Liver (tissue), 9 donors: ENCODE results near the gene GSTA2. TPM values are rescaled to one million over a fixed set of nuclear protein-coding genes. Genes with fewer than 3 reads are reported as not detected.

Source experiments
- DNase-seq: peaks from one replicate; pipeline ENCODE4 v3.0.0-alpha.2; 2017; ENCODE audit warnings: low spot score
- H3K27ac ChIP-seq, 2 donors: one replicate each; pipeline ENCODE4 v1.7.0; 2013; ENCODE audit warnings: inconsistent platforms in 2 of 2, low read length in 2 of 2, control low read depth in 1 of 2, low read depth in 1 of 2, mild to moderate bottlenecking in 1 of 2
- H3K27me3 ChIP-seq, 4 donors: one replicate each; pipeline versions ENCODE4 v1.6.1 to v1.7.0; 2013; ENCODE audit warnings: low read length in 3 of 4, inconsistent platforms in 1 of 4, mild to moderate bottlenecking in 1 of 4, moderate library complexity in 1 of 4; ENCODE audit not compliant: control insufficient read depth in 4 of 4, insufficient read depth in 4 of 4
- H3K36me3 ChIP-seq, 4 donors: one replicate each; pipeline versions ENCODE4 v1.6.1 to v1.7.0; 2013; ENCODE audit warnings: low read length in 3 of 4, mild to moderate bottlenecking in 3 of 4, low read depth in 1 of 4, moderate library complexity in 1 of 4; ENCODE audit not compliant: control insufficient read depth in 4 of 4, insufficient read depth in 3 of 4
- H3K4me1 ChIP-seq, 4 donors: one replicate each; pipeline versions ENCODE4 v1.6.1 to v1.7.0; 2013; ENCODE audit warnings: low read length in 3 of 4, mild to moderate bottlenecking in 3 of 4, moderate library complexity in 1 of 4; ENCODE audit not compliant: control insufficient read depth in 4 of 4, insufficient read depth in 4 of 4
- H3K4me3 ChIP-seq, 3 donors: one replicate each; pipeline versions ENCODE4 v1.6.1 to v1.7.0; 2013; ENCODE audit warnings: low read length in 3 of 3, control low read depth in 1 of 3, low read depth in 1 of 3, mild to moderate bottlenecking in 1 of 3
- H3K9ac ChIP-seq, 2 donors: one replicate each; pipeline ENCODE4 v1.7.0; 2013; ENCODE audit warnings: low read length in 2 of 2, mild to moderate bottlenecking in 2 of 2, moderate library complexity in 2 of 2, control low read depth in 1 of 2, low read depth in 1 of 2
- H3K9me3 ChIP-seq, 4 donors: one replicate each; pipeline versions ENCODE4 v1.6.1 to v1.7.0; 2013; ENCODE audit warnings: low read length in 3 of 4; ENCODE audit not compliant: control insufficient read depth in 4 of 4
- EGR1 ChIP-seq, 2 donors: IDR thresholded peaks; 2 replicates each; pipeline ENCODE4 v1.6.1; 2016 to 2018; ENCODE audit warnings: antibody characterized with exemption in 2 of 2, low read depth in 2 of 2
- FOXA2 ChIP-seq: IDR thresholded peaks from 2 replicates; pipeline ENCODE4 v1.6.1; 2016; ENCODE audit warnings: antibody characterized with exemption
- GABPA ChIP-seq, 2 donors: IDR thresholded peaks in 1 of 2; conservative IDR thresholded peaks in 1 of 2; 2 replicates each; pipeline ENCODE4 v1.6.1; 2016; ENCODE audit warnings: antibody characterized with exemption in 2 of 2, mild to moderate bottlenecking in 1 of 2, moderate library complexity in 1 of 2
- HNF4A ChIP-seq, 2 donors: conservative IDR thresholded peaks; 2 replicates each; pipeline ENCODE4 v1.6.1; 2016; ENCODE audit warnings: antibody characterized with exemption in 2 of 2, mild to moderate bottlenecking in 2 of 2
- JUND ChIP-seq, 2 donors: IDR thresholded peaks; 2 replicates each; pipeline ENCODE4 v1.6.1; 2016; ENCODE audit warnings: antibody characterized with exemption in 2 of 2
- RAD21 ChIP-seq, 2 donors: IDR thresholded peaks; 2 replicates each; pipeline ENCODE4 v1.6.1; 2016; ENCODE audit warnings: antibody characterized with exemption in 2 of 2, mild to moderate bottlenecking in 2 of 2
- RXRA ChIP-seq, 2 donors: IDR thresholded peaks; 2 replicates each; pipeline ENCODE4 v1.6.1; 2017 to 2018; ENCODE audit warnings: antibody characterized with exemption in 2 of 2, mild to moderate bottlenecking in 1 of 2
- TAF1 ChIP-seq: conservative IDR thresholded peaks from 2 replicates; pipeline ENCODE4 v1.6.1; 2016; ENCODE audit warnings: antibody characterized with exemption, mild to moderate bottlenecking
- YY1 ChIP-seq: IDR thresholded peaks from 2 replicates; pipeline ENCODE4 v1.6.1; 2016; ENCODE audit warnings: antibody characterized with exemption, mild to moderate bottlenecking
- WGBS: extraction: QIAGEN DNeasy Blood & Tissue Kit; methylation state at CpG from one replicate; pipeline ENCODE4 v1.1.7; 2013; 5-methylcytosine and 5-hydroxymethylcytosine counted together
- polyA plus RNA-seq, 2 donors: library from polyadenylated mRNA; stranded (reverse) in 1 of 2; unstranded in 1 of 2; fragments of 200-250 nt in 1 of 2; fragments of >200 nt in 1 of 2; fragmentation: Nextera tagmentation in 1 of 2; extraction: Ambion mirVana in 1 of 2; gene quantifications; one replicate each; pipeline versions ENCODE4 v1.2.1 to v1.2.3, GENCODE V29; 2013 to 2015
- total RNA-seq, 2 donors: library from RNA; depleted of rRNA; stranded (reverse); fragments of >200 nt; gene quantifications; one replicate each; pipeline ENCODE4 v1.2.3, GENCODE V29; 2014
- TF ChIP-seq, protein P1 (sequence below): IDR thresholded peaks from 2 replicates; pipeline ENCODE4 v1.6.1; 2016; ENCODE audit warnings: antibody characterized with exemption
- TF ChIP-seq, protein P2 (sequence below): fragments of 150-350 bp; IDR thresholded peaks from 2 replicates; pipeline ENCODE4 v1.5.1; 2017; ENCODE audit warnings: improper control_type of control experiment, low read depth, low read length; ENCODE audit not compliant: missing input control
- TF ChIP-seq, protein P3 (sequence below): IDR thresholded peaks from 2 replicates; pipeline ENCODE4 v1.6.1; 2016; ENCODE audit warnings: antibody characterized with exemption
- TF ChIP-seq, protein P4 (sequence below): IDR thresholded peaks from 2 replicates; pipeline ENCODE4 v1.6.1; 2016; ENCODE audit warnings: antibody characterized with exemption
- donor health status: healthy.
- donor health status: healthy.
- donor health status: healthy.
- donor health status: healthy.
- donor health status: healthy.

GSTA2 gene
- total and polyA plus RNA-seq, 4 donors, result 1.4 to 110 (median 2.1) TPM

DNA sequence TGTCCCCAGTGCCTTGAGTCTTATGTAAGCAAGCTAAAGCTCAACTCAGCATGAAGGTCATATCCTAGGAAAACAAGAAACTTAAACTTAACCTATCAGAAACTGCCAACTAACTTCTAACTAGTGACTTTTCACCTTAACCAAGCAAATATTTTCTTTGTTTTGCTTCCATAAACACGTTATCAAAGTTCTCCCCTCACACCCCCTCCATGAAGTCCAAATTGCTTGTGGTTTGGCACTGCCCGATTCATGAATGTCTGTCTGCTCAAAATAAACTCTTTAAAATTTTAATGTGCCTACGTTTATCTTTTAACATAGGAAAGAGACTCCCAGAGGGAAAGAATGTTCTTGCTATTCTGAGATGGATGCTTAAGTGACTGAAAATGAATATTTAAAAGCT lies 34.9 kb downstream of the GSTA2 start:
- WGBS, result 22% methylated on average over 3 of the region's 3 CpGs
- no peaks in the 10 kb centered on the region for H3K27me3 ChIP-seq
- H3K9me3 ChIP-seq, result no peaks in the 10 kb centered on the region
- peak in 1 of 2 donors; percentile 64 for TF ChIP-seq RXRA (IDR thresholded peaks at IDR 0.05)
- TF ChIP-seq HNF4A (conservative IDR thresholded peaks at IDR 0.05), result peak; percentile 19 to 64
- no peak for TF ChIP-seq FOXA2
- TF ChIP-seq, protein P1, sequence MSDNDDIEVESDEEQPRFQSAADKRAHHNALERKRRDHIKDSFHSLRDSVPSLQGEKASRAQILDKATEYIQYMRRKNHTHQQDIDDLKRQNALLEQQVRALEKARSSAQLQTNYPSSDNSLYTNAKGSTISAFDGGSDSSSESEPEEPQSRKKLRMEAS, result peak; percentile 6
- TF ChIP-seq, protein P2, sequence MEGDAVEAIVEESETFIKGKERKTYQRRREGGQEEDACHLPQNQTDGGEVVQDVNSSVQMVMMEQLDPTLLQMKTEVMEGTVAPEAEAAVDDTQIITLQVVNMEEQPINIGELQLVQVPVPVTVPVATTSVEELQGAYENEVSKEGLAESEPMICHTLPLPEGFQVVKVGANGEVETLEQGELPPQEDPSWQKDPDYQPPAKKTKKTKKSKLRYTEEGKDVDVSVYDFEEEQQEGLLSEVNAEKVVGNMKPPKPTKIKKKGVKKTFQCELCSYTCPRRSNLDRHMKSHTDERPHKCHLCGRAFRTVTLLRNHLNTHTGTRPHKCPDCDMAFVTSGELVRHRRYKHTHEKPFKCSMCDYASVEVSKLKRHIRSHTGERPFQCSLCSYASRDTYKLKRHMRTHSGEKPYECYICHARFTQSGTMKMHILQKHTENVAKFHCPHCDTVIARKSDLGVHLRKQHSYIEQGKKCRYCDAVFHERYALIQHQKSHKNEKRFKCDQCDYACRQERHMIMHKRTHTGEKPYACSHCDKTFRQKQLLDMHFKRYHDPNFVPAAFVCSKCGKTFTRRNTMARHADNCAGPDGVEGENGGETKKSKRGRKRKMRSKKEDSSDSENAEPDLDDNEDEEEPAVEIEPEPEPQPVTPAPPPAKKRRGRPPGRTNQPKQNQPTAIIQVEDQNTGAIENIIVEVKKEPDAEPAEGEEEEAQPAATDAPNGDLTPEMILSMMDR, result no peak
- peak; percentile 15 for TF ChIP-seq YY1
- TF ChIP-seq RAD21 (IDR thresholded peaks at IDR 0.05), result peak in 1 of 2 donors; percentile 6
- TF ChIP-seq, protein P3, sequence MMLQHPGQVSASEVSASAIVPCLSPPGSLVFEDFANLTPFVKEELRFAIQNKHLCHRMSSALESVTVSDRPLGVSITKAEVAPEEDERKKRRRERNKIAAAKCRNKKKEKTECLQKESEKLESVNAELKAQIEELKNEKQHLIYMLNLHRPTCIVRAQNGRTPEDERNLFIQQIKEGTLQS, result no peak
- no peak for TF ChIP-seq JUND (IDR thresholded peaks at IDR 0.05)
- peaks cover 23 to 66% (median 56%) of the 10 kb centered on the region in 4 donors for H3K4me1 ChIP-seq
- peak overlapping the region; percentile 27 to 44 for H3K27ac ChIP-seq
- H3K9ac ChIP-seq, result no peak overlapping the region
- H3K36me3 ChIP-seq, result no peaks in the 10 kb centered on the region
- DNase-seq, result no peak
- no peak overlapping the region for H3K4me3 ChIP-seq

DNA sequence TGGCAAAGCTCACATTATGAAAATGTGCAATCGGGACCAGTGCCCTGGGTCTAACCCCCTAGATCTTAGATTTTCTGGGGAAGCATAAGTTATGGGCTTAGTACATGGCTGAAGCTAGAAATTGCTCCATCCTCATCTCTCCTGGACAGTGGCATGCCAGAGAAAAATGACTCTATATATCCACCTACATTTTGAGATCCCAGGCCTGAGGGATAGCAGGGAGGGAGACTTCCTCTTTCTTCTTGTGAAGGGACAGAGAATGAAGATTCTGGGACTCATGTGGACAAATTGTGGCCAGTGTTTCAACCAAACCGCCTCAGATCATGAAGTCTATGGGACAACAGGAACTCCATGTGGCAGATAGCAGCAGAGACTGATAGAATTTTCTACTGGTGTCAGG lies 35.4 kb downstream of the GSTA2 start:
- no peak overlapping the region for H3K9ac ChIP-seq
- no peaks in the 10 kb centered on the region for H3K27me3 ChIP-seq
- peak overlapping the region; percentile 27 to 37 for H3K27ac ChIP-seq
- no peaks in the 10 kb centered on the region for H3K9me3 ChIP-seq
- DNase-seq, result no peak
- no peaks in the 10 kb centered on the region for H3K36me3 ChIP-seq
- peaks cover 23 to 61% (median 54%) of the 10 kb centered on the region in 4 donors for H3K4me1 ChIP-seq
- no peak for TF ChIP-seq RXRA (IDR thresholded peaks at IDR 0.05)
- TF ChIP-seq, protein P4, sequence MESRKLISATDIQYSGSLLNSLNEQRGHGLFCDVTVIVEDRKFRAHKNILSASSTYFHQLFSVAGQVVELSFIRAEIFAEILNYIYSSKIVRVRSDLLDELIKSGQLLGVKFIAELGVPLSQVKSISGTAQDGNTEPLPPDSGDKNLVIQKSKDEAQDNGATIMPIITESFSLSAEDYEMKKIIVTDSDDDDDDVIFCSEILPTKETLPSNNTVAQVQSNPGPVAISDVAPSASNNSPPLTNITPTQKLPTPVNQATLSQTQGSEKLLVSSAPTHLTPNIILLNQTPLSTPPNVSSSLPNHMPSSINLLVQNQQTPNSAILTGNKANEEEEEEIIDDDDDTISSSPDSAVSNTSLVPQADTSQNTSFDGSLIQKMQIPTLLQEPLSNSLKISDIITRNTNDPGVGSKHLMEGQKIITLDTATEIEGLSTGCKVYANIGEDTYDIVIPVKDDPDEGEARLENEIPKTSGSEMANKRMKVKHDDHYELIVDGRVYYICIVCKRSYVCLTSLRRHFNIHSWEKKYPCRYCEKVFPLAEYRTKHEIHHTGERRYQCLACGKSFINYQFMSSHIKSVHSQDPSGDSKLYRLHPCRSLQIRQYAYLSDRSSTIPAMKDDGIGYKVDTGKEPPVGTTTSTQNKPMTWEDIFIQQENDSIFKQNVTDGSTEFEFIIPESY, result no peak
- no peak overlapping the region for H3K4me3 ChIP-seq
- 84% methylated on average over 2 of the region's 2 CpGs for WGBS

DNA sequence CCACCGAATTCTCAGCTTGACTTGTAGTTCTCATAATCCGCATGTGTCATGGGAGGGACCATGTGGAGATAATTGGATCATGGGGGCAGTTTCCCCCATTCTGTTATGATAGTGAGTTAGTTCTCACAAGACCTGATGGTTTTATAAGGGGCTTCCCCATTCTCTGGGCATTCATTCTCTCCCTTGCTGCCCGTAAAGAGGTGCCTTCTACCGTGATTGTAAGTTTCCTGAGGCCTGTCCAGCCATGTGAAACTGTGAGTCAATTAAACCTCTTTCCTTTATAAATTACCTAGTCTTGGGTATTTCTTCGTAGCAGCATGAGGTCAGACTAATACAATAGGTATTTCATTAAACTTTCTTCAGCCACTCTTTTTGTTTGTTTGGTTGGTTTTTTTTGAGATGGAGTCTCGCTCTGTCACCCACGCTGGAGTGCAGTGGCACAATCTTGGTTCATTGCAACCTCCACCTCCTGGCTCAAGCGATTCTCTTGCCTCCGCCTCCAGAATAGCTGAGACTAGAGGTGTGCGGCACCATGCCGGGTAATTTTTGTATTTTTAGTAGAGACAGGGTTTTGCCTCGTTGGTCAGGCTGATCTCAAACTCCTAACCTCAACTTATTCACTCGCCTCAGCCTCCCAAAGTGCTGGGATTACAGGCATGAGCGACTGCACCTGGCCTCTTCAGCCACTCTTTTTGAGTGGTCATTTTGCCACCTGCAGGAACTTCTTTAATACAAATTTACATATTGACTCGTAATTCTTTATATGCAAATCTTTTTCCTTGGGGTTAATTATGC lies 36.3 kb downstream of the GSTA2 start:
- no peak overlapping the region for H3K4me3 ChIP-seq
- DNase-seq, result no peak
- no peaks in the 10 kb centered on the region for H3K27me3 ChIP-seq
- WGBS, result 90% methylated on average over 15 of the region's 15 CpGs
- H3K4me1 ChIP-seq, result peaks cover 23 to 61% (median 54%) of the 10 kb centered on the region in 4 donors
- H3K27ac ChIP-seq, result peak overlapping the region; percentile 1 to 19
- H3K9ac ChIP-seq, result no peak overlapping the region
- H3K9me3 ChIP-seq, result no peaks in the 10 kb centered on the region
- no peak for TF ChIP-seq FOXA2
- TF ChIP-seq TAF1, result no peak
- no peak for TF ChIP-seq JUND (IDR thresholded peaks at IDR 0.05)
- TF ChIP-seq GABPA (IDR thresholded peaks at IDR 0.05 in 1 of 2, conservative IDR thresholded peaks at IDR 0.05 in 1 of 2), result no peak
- TF ChIP-seq EGR1 (IDR thresholded peaks at IDR 0.05; ENCODE audit: low read depth in 2 of 2), result no peak
- H3K36me3 ChIP-seq, result no peaks in the 10 kb centered on the region
